GM12872 (cell line): ENCODE measurements around the gene MACO1.

Experiments
- CTCF ChIP-seq: IDR thresholded peaks from 3 replicates; pipeline ENCODE4 v1.5.1; 2011; ENCODE audit warnings: low read depth, mild to moderate bottlenecking, low read length, moderate library complexity; ENCODE audit not compliant: insufficient read depth

Gene MACO1

DNA sequence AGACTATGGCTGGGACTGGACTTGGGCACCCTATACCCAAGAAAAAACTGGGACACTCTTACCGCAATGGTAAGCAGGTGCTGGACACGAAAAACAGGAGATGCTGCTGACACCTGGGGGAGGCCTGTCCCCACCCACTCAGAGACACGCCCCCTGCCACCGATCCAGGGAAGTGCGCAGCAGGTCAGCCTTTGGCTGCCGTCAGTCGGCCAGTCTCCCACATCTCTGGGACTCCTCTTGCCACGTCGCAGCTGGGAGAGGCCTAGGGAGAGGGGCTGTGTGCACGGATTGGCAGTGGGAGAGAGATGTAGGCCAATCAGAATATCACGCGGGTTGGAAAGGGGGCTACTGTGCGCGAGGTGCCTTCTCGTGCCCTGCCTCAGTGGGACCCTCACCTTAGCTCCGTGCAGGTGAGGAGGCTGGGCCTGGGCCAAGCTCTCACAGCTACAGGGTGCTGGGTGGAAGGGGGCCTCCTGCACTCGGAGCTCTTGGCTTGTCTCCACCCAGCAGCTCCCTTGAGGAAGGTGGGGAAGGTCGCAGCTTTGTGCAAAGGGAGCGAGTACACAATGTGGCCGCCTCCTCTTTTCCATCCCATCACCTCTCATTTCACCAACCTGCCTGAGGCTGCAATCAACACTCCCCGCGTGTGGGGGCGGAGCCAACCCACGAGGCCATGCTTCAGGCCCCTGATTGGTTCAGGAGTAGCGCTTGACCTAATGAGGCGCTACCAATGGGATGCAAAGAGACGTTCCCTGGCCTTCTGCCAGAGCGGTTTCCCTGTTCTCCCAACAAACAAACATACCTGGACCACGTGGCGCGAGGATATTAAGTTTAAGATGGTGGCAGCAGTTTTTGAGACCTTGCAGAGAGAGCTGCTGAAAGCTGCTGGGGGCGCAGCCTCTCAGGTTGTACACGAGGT lies 87.0 kb downstream of the MACO1 start:
- no peak for TF ChIP-seq CTCF

- no peak for TF ChIP-seq CTCF
These were observed 88.9 kb downstream of the MACO1 start for GRCh38 chr1:25519624-25520023.

GRCh38 chr1:25520446-25521061 lies 89.9 kb downstream of the MACO1 start:
- peak; percentile 76 for TF ChIP-seq CTCF

DNA sequence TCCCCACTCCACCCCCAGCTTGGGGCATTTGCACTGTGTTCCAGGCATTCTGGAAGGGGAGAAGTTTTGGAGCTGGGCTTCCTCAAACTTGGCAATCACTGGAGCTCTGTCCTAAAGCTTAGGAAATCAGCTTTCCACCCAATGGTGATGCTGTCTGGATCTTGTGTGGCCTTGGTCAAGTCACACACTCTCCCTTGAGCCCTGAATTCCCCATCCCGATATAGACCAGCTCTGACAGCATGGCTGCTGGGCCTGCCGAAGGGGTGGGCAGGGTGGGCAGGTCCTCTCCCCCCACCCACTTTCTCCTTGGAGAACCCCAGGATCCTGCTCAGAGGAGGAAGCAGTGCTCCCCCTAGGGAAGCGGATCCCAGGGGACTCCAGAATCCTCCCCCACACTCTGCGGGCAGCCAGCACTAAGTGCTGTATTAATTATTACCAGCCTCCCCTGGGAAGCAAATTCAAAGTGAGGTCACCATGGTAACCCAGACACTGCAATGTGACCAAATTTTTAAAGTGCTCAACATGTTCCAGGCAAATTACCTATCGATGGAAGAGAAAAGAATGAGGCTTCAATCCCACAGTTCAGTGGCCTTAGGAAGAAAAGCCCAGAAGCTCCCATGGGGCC lies 91.4 kb downstream of the MACO1 start:
- no peak for TF ChIP-seq CTCF

DNA sequence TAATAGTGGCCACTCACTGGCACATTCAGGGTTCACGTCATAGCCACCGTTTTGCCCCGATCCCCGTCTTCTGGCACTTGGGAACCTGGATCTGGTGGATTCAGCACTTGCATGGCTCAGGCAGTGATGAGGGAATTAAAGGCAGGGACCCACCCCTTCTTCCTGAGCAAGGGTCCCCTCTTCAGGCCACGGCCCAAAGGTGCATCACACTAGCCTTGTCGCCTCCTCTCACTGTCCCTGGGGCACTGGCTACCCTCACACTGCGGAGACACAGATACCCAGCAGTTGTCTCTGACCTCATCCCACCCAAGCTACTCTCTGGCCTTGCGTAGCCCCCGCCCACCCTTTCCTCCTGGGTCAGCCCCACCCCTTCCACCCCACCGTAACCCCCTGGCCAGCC lies 92.8 kb downstream of the MACO1 start:
- no peak for TF ChIP-seq CTCF

DNA sequence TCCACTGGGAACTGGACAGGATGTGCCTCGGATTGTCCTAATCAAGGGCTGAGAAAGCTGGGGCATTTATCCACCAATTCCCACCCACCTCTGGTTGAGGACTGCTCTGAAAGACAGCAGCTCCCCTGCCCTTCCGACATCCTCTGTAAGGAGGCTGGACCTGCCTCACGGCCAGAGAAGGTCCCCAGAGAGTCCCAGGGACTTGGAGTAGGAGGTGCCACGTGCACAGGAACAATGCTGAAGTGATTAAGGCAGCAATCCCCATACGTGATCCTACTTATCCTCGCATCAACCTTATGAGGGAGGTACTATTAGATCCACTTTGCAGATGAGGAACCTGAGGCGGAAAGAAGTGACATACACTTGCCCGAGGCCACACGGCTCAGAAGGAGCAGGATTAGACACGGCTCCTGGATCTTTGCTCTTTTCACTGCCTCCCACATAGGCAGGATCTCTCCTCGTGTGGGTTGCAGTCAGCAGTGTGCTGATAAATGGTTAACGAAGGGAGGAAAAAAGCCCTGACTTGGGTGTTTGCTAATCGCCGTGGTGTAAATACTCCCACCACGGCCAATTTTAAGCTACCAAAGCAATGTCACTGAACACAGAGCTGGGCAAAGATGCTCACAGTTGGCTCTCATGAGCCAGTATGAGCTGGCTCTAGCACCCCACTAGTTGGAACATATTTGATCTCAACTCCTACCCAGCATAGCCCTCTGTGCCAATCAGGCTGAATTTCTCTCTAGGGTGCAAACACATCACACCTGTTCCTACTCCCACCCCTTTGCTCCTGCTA lies 94.1 kb downstream of the MACO1 start:
- no peak for TF ChIP-seq CTCF

- no peak for TF ChIP-seq CTCF
These were observed 94.6 kb downstream of the MACO1 start for GRCh38 chr1:25525361-25525688.
